Activated effector memory CD4-positive, alpha-beta T cell treated with anti-CD3 and anti-CD28 coated beads, Interleukin-2, amount 50 U/mL, for 16 hours (primary cell): ENCODE results near the gene TPP1.
A peak's percentile ranks its signal among the peaks of the same experiment; 100 is the strongest.

Experiments
- DNase-seq: peaks from one replicate; pipeline ENCODE4 v3.0.0-alpha.2; 2020

Gene TPP1

GRCh38 chr11:6626971-6627761, 7.9 kb upstream of the TPP1 start:
- peak; percentile 59 for DNase-seq

- peak; percentile 47 for DNase-seq
Observed at GRCh38 chr11:6625832-6626420, 6.7 kb upstream of the TPP1 start.

- DNase-seq: peak; percentile 52
Observed at GRCh38 chr11:6625156-6625831, 6.1 kb upstream of the TPP1 start.

GRCh38 chr11:6623391-6624363, 4.5 kb upstream of the TPP1 start:
- peak; percentile 53 for DNase-seq

GRCh38 chr11:6622261-6623171, 3.3 kb upstream of the TPP1 start:
- DNase-seq: peak; percentile 59

- DNase-seq: peak; percentile 54
Observed at GRCh38 chr11:6621711-6622211, 2.5 kb upstream of the TPP1 start.

- no peak for DNase-seq
Observed at GRCh38 chr11:6620636-6621035, 1.4 kb upstream of the TPP1 start.

GRCh38 chr11:6618117-6619003, 862 bp downstream of the TPP1 start:
- peak; percentile 90 for DNase-seq

- DNase-seq: peak; percentile 57
Observed at GRCh38 chr11:6617315-6617781, 1.9 kb downstream of the TPP1 start.

GRCh38 chr11:6616596-6617250, 2.5 kb downstream of the TPP1 start:
- DNase-seq: peak; percentile 54

- peak; percentile 33 for DNase-seq
Observed at GRCh38 chr11:6615882-6616585, 3.2 kb downstream of the TPP1 start.

- DNase-seq: peak; percentile 41
Observed at GRCh38 chr11:6615046-6615445, 4.2 kb downstream of the TPP1 start.

- DNase-seq: peak; percentile 49
Observed at GRCh38 chr11:6614446-6614845, 4.8 kb downstream of the TPP1 start.

- no peak for DNase-seq
Observed at GRCh38 chr11:6613496-6613895, 5.7 kb downstream of the TPP1 start.

GRCh38 chr11:6612213-6613041, 6.8 kb downstream of the TPP1 start, which contains the start of gene TAF10:
TSS of gene TAF10 (minus strand) at chr11:6612216. CDS start at chr11:6612189, 27 bp downstream.
- DNase-seq: peak; percentile 98

GRCh38 chr11:6611963-6612212, 7.3 kb downstream of the TPP1 start:
- DNase-seq: no peak

GRCh38 chr11:6611092-6611962, 7.9 kb downstream of the TPP1 start:
- DNase-seq: peak; percentile 64
